Endodermal cell (in vitro differentiated cells): ENCODE results near the gene ATP13A2. TPM values are rescaled to one million over a fixed set of nuclear protein-coding genes. Genes with fewer than 3 reads are reported as not detected.

Experiments used
- DNase-seq: peaks from one replicate; pipeline ENCODE4 v3.0.0-alpha.2; 2017
- H3K27ac ChIP-seq: 2 replicates; pipeline ENCODE4 v1.5.1; 2013; ENCODE audit warnings: mild to moderate bottlenecking, low read depth, low read length, moderate library complexity
- H3K27me3 ChIP-seq: 2 replicates; pipeline ENCODE4 v1.6.1; 2013; ENCODE audit warnings: mild to moderate bottlenecking, low read length, moderate library complexity; ENCODE audit not compliant: insufficient read depth, control insufficient read depth, poor library complexity, severe bottlenecking
- H3K36me3 ChIP-seq: 2 replicates; pipeline ENCODE4 v1.7.0; 2013; ENCODE audit warnings: mild to moderate bottlenecking, low read length, moderate library complexity; ENCODE audit not compliant: control insufficient read depth, insufficient read depth
- H3K4me1 ChIP-seq: one replicate; pipeline ENCODE4 v1.7.0; 2013; ENCODE audit warnings: low read length; ENCODE audit not compliant: control insufficient read depth, insufficient read depth
- H3K4me3 ChIP-seq: 2 replicates; pipeline ENCODE4 v1.5.1; 2013; ENCODE audit warnings: mild to moderate bottlenecking, low read length, moderate library complexity
- H3K9ac ChIP-seq: 2 replicates; pipeline ENCODE4 v1.6.1; 2013; ENCODE audit warnings: mild to moderate bottlenecking, low read length, moderate library complexity; ENCODE audit not compliant: poor library complexity, severe bottlenecking; ENCODE audit errors: extremely low read depth
- H3K9me3 ChIP-seq: 2 replicates; pipeline ENCODE4 v1.6.1; 2013; ENCODE audit warnings: mild to moderate bottlenecking, low read length, moderate library complexity; ENCODE audit not compliant: control insufficient read depth
- H3K27ac Mint-ChIP-seq: 2 replicates; pipeline ENCODE4 v1.8.0; 2020; ENCODE audit warnings: mixed read lengths
- H3K27me3 Mint-ChIP-seq: 2 replicates; pipeline ENCODE4 v1.8.0; 2021; ENCODE audit warnings: mild to moderate bottlenecking, mixed read lengths; ENCODE audit not compliant: insufficient read depth
- H3K36me3 Mint-ChIP-seq: 2 replicates; pipeline ENCODE4 v1.8.0; 2020; ENCODE audit warnings: low read depth, mixed read lengths
- H3K4me1 Mint-ChIP-seq: 2 replicates; pipeline ENCODE4 v1.8.0; 2020; ENCODE audit warnings: mixed read lengths
- H3K4me3 Mint-ChIP-seq: 2 replicates; pipeline ENCODE4 v1.8.0; 2020; ENCODE audit warnings: mild to moderate bottlenecking, moderate library complexity, mixed read lengths
- H3K9me3 Mint-ChIP-seq: 2 replicates; pipeline ENCODE4 v1.8.0; 2020; ENCODE audit warnings: mild to moderate bottlenecking, mixed read lengths
- CTCF ChIP-seq: fragments of 200-600 bp; sonication (generic); conservative IDR thresholded peaks from 2 replicates; pipeline ENCODE4 v1.5.0; 2021; ENCODE audit warnings: antibody characterized with exemption, mild to moderate bottlenecking
- WGBS, 2 experiments: methylation state at CpG; one replicate each; pipeline versions ENCODE4 v1.1.5 to v1.1.7; 2013; ENCODE audit warnings: missing lambda C conversion rate in 2 of 2, mixed read lengths in 1 of 2; ENCODE audit not compliant: insufficient coverage in 1 of 2, insufficient read length in 1 of 2; 5-methylcytosine and 5-hydroxymethylcytosine counted together
- total RNA-seq, 2 donors: library from RNA; stranded (reverse); fragmentation: NEBNext Ultra II Directional in 1 of 2; extraction: Animal tissue kit (Norgen Biotek cat#: 25700) in 1 of 2; gene quantifications; 2 replicates in 1 of 2; 3 replicates in 1 of 2; pipeline ENCODE4 v1.2.1, GENCODE V29; 2021

ATP13A2 gene
- total RNA-seq, 2 donors from 2014 or later = 69.4 to 82.6 TPM

DNA sequence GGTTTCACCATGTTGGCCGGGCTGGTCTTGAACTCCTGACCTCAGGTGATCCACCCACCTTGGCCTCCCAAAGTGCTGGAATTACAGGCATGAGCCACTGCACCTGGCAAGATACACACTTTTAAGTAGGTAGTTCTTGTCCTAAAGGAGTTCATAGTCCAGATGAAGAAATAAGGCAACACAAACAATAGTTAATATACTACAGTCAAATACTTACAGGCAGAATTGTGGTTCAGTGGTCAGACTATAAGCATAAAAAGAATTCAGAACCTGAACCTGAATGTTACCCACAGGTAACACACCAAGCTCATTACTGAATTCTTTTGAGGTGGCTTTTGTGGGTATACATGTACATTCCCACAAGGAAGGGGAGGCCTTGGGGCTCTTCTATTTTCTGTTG, 40.3 kb upstream of the ATP13A2 start:
- H3K36me3 Mint-ChIP-seq = peaks cover 9% of the 10 kb centered on the region
- no peak overlapping the region for H3K4me3 Mint-ChIP-seq
- Histone ChIP-seq H3K4me1 (no peaks in the 10 kb centered on the region), H3K27ac (no peak overlapping the region), H3K4me3 (peak overlapping the region; percentile 97), H3K27me3 (no peaks in the 10 kb centered on the region), H3K9me3 (no peaks in the 10 kb centered on the region), H3K9ac (peak overlapping the region; percentile 15), H3K36me3 (peaks cover 31% of the 10 kb centered on the region)
- H3K4me1 Mint-ChIP-seq = peaks cover 2% of the 10 kb centered on the region
- H3K9me3 Mint-ChIP-seq = no peaks in the 10 kb centered on the region
- H3K27me3 Mint-ChIP-seq = no peaks in the 10 kb centered on the region
- DNase-seq = no peak
- WGBS, 2 experiments = 89% methylated on average over 1 of the region's 1 CpG; no CpG with 5 or more reads in 1 of the 2 experiments
- TF ChIP-seq CTCF = no peak
- no peak overlapping the region for H3K27ac Mint-ChIP-seq

GRCh38 chr1:17047924-17048323, 36.2 kb upstream of the ATP13A2 start:
- no peak overlapping the region for H3K27ac ChIP-seq

DNA sequence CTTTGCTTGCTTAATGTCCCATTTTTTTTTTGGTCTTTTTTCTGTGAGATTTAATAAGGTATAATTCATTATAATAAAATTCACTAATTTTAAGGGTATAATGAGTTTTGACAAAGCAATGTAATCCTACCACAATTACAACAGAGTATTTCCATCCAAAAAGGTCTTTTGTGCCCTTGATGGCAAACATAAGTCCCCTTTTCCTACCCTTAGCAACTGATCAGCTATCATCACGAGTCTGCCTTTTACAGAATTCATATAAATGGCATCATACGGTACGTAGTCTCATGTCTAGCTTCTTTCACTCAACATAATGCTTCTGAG, 34.6 kb upstream of the ATP13A2 start:
- H3K36me3 ChIP-seq = peaks cover 59% of the 10 kb centered on the region
- H3K4me1 ChIP-seq = no peaks in the 10 kb centered on the region
- H3K27ac ChIP-seq = no peak overlapping the region
- no peaks in the 10 kb centered on the region for H3K27me3 ChIP-seq
- no peaks in the 10 kb centered on the region for H3K27me3 Mint-ChIP-seq
- no peak overlapping the region for H3K4me3 ChIP-seq
- H3K4me1 Mint-ChIP-seq = peaks cover 3% of the 10 kb centered on the region
- no peak overlapping the region for H3K27ac Mint-ChIP-seq
- WGBS, 2 experiments = 79 to 83% methylated on average over 3 of the region's 3 CpGs
- H3K4me3 Mint-ChIP-seq = no peak overlapping the region
- DNase-seq = no peak
- TF ChIP-seq CTCF = no peak
- H3K9me3 ChIP-seq = no peaks in the 10 kb centered on the region
- H3K36me3 Mint-ChIP-seq = peaks cover 33% of the 10 kb centered on the region
- H3K9me3 Mint-ChIP-seq = no peaks in the 10 kb centered on the region
- no peak overlapping the region for H3K9ac ChIP-seq

More at GRCh38 chr1:17047924-17048323, 36.2 kb upstream of the ATP13A2 start:
- Mint-ChIP-seq H3K27me3 (no peaks in the 10 kb centered on the region), H3K9me3 (no peaks in the 10 kb centered on the region), H3K4me3 (no peak overlapping the region), H3K4me1 (peaks cover 3% of the 10 kb centered on the region), H3K27ac (no peak overlapping the region), H3K36me3 (peaks cover 22% of the 10 kb centered on the region)
- no peak for TF ChIP-seq CTCF
- Histone ChIP-seq H3K9ac (no peak overlapping the region), H3K9me3 (no peaks in the 10 kb centered on the region), H3K4me3 (no peak overlapping the region), H3K27me3 (no peaks in the 10 kb centered on the region), H3K36me3 (peaks cover 54% of the 10 kb centered on the region), H3K4me1 (no peaks in the 10 kb centered on the region)
- no peak for DNase-seq
- 92 to 96% methylated on average over 3 to 5 of the region's 5 CpGs for WGBS, 2 experiments
